ENCODE measurements around the gene IL22. TPM values are rescaled to one million over a fixed set of nuclear protein-coding genes. Genes with fewer than 3 reads are reported as not detected.
"Not testable (repeated sequence)": the region's sequence is repeated elsewhere in the genome, so short reads cannot be mapped to it uniquely, and the experiment has no call there.

The IL22 gene
- total RNA-seq, 4 donors from 2014 or later, result not detected

DNA sequence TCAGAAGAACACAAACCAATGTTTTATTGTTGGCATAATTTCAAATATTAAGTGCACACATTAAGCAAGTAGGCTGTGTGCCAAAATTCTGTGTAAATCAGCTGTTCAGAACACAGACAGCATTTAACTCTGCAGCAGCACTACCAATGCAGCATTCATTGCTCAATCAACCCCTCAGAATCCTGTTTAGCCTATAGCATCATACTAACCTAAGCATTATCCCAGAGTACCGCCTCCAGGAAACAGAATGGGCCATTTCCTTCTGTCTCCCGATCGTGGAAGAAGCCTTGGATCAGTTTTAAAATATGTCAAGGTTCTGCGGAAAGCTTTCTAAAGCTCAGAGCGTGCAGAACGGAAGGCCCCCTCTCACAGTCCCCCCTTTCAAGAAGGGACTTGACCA is 31.1 kb downstream of the IL22 start:
- intact Hi-C loops (cut with DNase I; ENCODE audit: low total_unique reads), result loop anchor here (5.0 kb wide), 1 partner anchor 90 kb away; no protein-coding TSS in a partner anchor
- TF ChIP-seq POLR2A (IDR thresholded peaks at IDR 0.05) (no peak), CTCF (IDR thresholded peaks at IDR 0.05) (no peak), EP300 (IDR thresholded peaks at IDR 0.05; ENCODE audit: low read depth) (no peak), POLR2AphosphoS5 (IDR thresholded peaks at IDR 0.05) (no peak)
- Histone ChIP-seq H3K27ac (no peak overlapping the region), H3K4me3 (no peak overlapping the region), H3K27me3 (peaks cover 20% of the 10 kb centered on the region), H3K36me3 (no peaks in the 10 kb centered on the region), H3K9me3 (no peaks in the 10 kb centered on the region), H3K4me1 (peaks cover 0 to 7% (median 1%) of the 10 kb centered on the region in 4 donors)
- WGBS, 2 donors (ENCODE audit: low coverage in 1 of 2), result 51 to 56% methylated on average over 3 to 6 of the region's 6 CpGs
- in situ Hi-C loops (cut with MboI; ENCODE audit: low pct_ligation_motif_present in 1 of 4, low pct_unique_long_range_greater_than_20kb in 1 of 4, low sequenced_read_pairs in 3 of 4), result loop anchor here in 3 of 4 donors (10.0 kb wide), 1 partner anchor 92 kb away; no protein-coding TSS in a partner anchor
- no peak for DNase-seq

- peaks cover 0 to 7% (median 1%) of the 10 kb centered on the region in 4 donors for H3K4me1 ChIP-seq
- no peak overlapping the region for H3K27ac ChIP-seq
- TF ChIP-seq CTCF (IDR thresholded peaks at IDR 0.05), result no peak
- no peak for TF ChIP-seq POLR2A (IDR thresholded peaks at IDR 0.05)
- TF ChIP-seq EP300 (IDR thresholded peaks at IDR 0.05; ENCODE audit: low read depth), result no peak
- no peak for TF ChIP-seq POLR2AphosphoS5 (IDR thresholded peaks at IDR 0.05)
- DNase-seq, result no peak
- 71 to 79% methylated on average over 1 of the region's 1 CpG for WGBS, 2 donors (ENCODE audit: low coverage in 1 of 2)
- intact Hi-C loops (cut with DNase I; ENCODE audit: low total_unique reads) (loop anchor here (5.0 kb wide), 1 partner anchor 91 kb away; no protein-coding TSS in a partner anchor), in situ Hi-C loops (cut with MboI; ENCODE audit: low pct_ligation_motif_present in 1 of 4, low pct_unique_long_range_greater_than_20kb in 1 of 4, low sequenced_read_pairs in 3 of 4) (loop anchor here in 3 of 4 donors (10.0 kb wide), 1 partner anchor 93 kb away; no protein-coding TSS in a partner anchor)
- H3K27me3 ChIP-seq, result peaks cover 26% of the 10 kb centered on the region
- no peaks in the 10 kb centered on the region for H3K36me3 ChIP-seq
- no peak overlapping the region for H3K4me3 ChIP-seq
- no peaks in the 10 kb centered on the region for H3K9me3 ChIP-seq
These were observed 31.9 kb downstream of the IL22 start for GRCh38 chr12:68221497-68221896.

GRCh38 chr12:68210875-68211274 is 42.5 kb downstream of the IL22 start:
- Histone ChIP-seq H3K4me1 (no peaks in the 10 kb centered on the region), H3K36me3 (no peaks in the 10 kb centered on the region), H3K27ac (no peak overlapping the region), H3K9me3 (no peaks in the 10 kb centered on the region), H3K4me3 (no peak overlapping the region), H3K27me3 (peaks cover 23% of the 10 kb centered on the region)
- intact Hi-C loops (cut with DNase I; ENCODE audit: low total_unique reads), result no loop called here
- 67 to 84% methylated on average over 1 to 2 of the region's 2 CpGs for WGBS, 2 donors (ENCODE audit: low coverage in 1 of 2)
- TF ChIP-seq POLR2AphosphoS5 (IDR thresholded peaks at IDR 0.05), result no peak
- no peak for TF ChIP-seq CTCF (IDR thresholded peaks at IDR 0.05)
- TF ChIP-seq POLR2A (IDR thresholded peaks at IDR 0.05), result no peak
- TF ChIP-seq EP300 (IDR thresholded peaks at IDR 0.05; ENCODE audit: low read depth), result no peak
- DNase-seq, result no peak
- in situ Hi-C loops (cut with MboI; ENCODE audit: low pct_ligation_motif_present in 1 of 4, low pct_unique_long_range_greater_than_20kb in 1 of 4, low sequenced_read_pairs in 3 of 4), result no loop called here

DNA sequence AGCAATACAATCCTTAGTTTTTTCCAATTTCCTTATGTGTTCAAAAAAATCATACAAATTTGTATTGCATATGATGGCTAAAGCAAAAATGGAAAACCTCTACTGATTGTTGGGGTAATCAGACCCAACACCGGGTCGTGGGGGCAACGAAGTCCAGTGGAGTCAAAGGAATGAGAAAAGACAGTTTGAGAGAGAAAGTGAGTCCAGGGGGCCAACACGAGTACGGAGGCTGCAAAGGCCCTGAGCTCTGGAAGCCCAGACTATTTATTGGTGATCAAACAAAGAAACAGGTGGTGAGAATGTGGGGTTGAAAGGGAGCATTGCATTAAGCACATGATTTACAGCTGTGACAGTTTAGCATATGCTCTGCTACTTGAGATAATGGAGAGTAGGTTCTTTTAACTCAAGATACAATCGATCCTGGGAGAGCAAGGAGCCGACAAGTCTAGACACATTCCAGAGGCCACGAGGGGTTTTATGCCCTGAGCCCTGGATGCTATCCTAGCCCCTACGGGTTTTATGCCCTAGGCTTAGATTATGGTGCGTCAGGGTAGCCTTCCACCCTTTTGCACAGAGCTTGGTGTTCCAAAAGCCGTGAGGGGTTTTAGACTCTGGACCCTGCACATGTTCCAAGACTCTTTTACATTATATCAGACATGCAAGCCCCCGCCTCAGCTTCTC is 44.2 kb downstream of the IL22 start:
- intact Hi-C loops (cut with DNase I; ENCODE audit: low total_unique reads); in situ Hi-C loops (cut with MboI; ENCODE audit: low pct_ligation_motif_present in 1 of 4, low pct_unique_long_range_greater_than_20kb in 1 of 4, low sequenced_read_pairs in 3 of 4): not testable (repeated sequence)

More for the DNA sequence above, 44.2 kb downstream of the IL22 start:
- WGBS, 2 donors (ENCODE audit: low coverage in 1 of 2), result 67 to 74% methylated on average over 7 to 12 of the region's 12 CpGs
- not testable (repeated sequence) for H3K4me1 ChIP-seq, H3K4me3 ChIP-seq, H3K36me3 ChIP-seq, H3K9me3 ChIP-seq, DNase-seq, H3K27ac ChIP-seq
- peaks cover 14% of the 10 kb centered on the region for H3K27me3 ChIP-seq

All from transverse colon (tissue), 4 donors.